Fibroblast of lung (primary cell): Measurements from ENCODE around the gene CD52. TPM values are rescaled to one million over a fixed set of nuclear protein-coding genes. Genes with fewer than 3 reads are reported as not detected.

Experiments used
- DNase-seq, 2 donors: peaks; one replicate each; pipeline versions ENCODE4 v3.0.0 to v3.0.0-alpha.2; 2010; ENCODE audit warnings: low read depth in 2 of 2
- H2AFZ ChIP-seq: 2 replicates; pipeline ENCODE4 v1.5.1; 2012; ENCODE audit warnings: low read length, control low read depth, inconsistent platforms
- H3K27ac ChIP-seq: 2 replicates; pipeline ENCODE4 v1.5.1; 2011; ENCODE audit warnings: low read length, control low read depth; ENCODE audit not compliant: insufficient read depth
- H3K27me3 ChIP-seq: 2 replicates; pipeline ENCODE4 v1.5.1; 2011; ENCODE audit warnings: mild to moderate bottlenecking, low read length; ENCODE audit not compliant: control insufficient read depth, insufficient read depth
- H3K36me3 ChIP-seq: 2 replicates; pipeline ENCODE4 v1.5.1; 2011; ENCODE audit warnings: low read length; ENCODE audit not compliant: control insufficient read depth, insufficient read depth
- H3K4me1 ChIP-seq: 2 replicates; pipeline ENCODE4 v1.5.1; 2011; ENCODE audit warnings: low read length; ENCODE audit not compliant: control insufficient read depth, insufficient read depth; ENCODE audit errors: extremely low read depth
- H3K4me2 ChIP-seq: 2 replicates; pipeline ENCODE4 v1.5.1; 2011; ENCODE audit warnings: low read length, control low read depth; ENCODE audit not compliant: insufficient read depth; ENCODE audit errors: extremely low read depth
- H3K4me3 ChIP-seq, 4 experiments: fragments of 200-600 bp in 1 of 4; sonication (generic) in 1 of 4; replicated peaks in 1 of 4; 2 replicates each; pipeline ENCODE4 v1.5.1; 2011 to 2016; ENCODE audit warnings: low read length in 4 of 4, low read depth in 3 of 4, mild to moderate bottlenecking in 3 of 4, control low read depth in 2 of 4, inconsistent platforms in 1 of 4, mixed read lengths in 1 of 4; ENCODE audit not compliant: insufficient read depth in 1 of 4; ENCODE audit errors: control extremely low read depth in 1 of 4
- H3K79me2 ChIP-seq: 2 replicates; pipeline ENCODE4 v1.5.1; 2012; ENCODE audit warnings: mild to moderate bottlenecking, low read length, inconsistent platforms; ENCODE audit not compliant: control insufficient read depth, insufficient read depth
- H3K9ac ChIP-seq: 2 replicates; pipeline ENCODE4 v1.5.1; 2011; ENCODE audit warnings: mild to moderate bottlenecking, low read length, control low read depth; ENCODE audit not compliant: insufficient read depth
- H3K9me3 ChIP-seq: 2 replicates; pipeline ENCODE4 v1.5.1; 2012; ENCODE audit warnings: low read depth, low read length; ENCODE audit not compliant: control insufficient read depth, insufficient read depth
- H4K20me1 ChIP-seq: 2 replicates; pipeline ENCODE4 v1.5.1; 2011; ENCODE audit warnings: low read length; ENCODE audit not compliant: control insufficient read depth, insufficient read depth; ENCODE audit errors: extremely low read depth
- CTCF ChIP-seq, 2 donors: IDR thresholded peaks in 1 of 2; conservative IDR thresholded peaks in 1 of 2; 1 replicate in 1 of 2; 2 replicates in 1 of 2; pipeline ENCODE4 v1.5.1; 2011 to 2012; ENCODE audit warnings: low read length in 2 of 2, control low read depth in 1 of 2, inconsistent platforms in 1 of 2, low read depth in 1 of 2, mild to moderate bottlenecking in 1 of 2
- EZH2 ChIP-seq: IDR thresholded peaks from 2 replicates; pipeline ENCODE4 v1.5.1; 2012; ENCODE audit warnings: low read length, control low read depth, mild to moderate bottlenecking; ENCODE audit errors: missing control alignments
- polyA plus RNA-seq, 2 donors: library from polyadenylated mRNA; depleted of rRNA in 1 of 2; stranded (reverse) in 1 of 2; unstranded in 1 of 2; fragments of >200 nt; gene quantifications; 2 replicates each; pipeline ENCODE4 v1.2.1, GENCODE V29; 2011 to 2012; ENCODE audit warnings: missing spikeins in 1 of 2
- total RNA-seq: library from RNA; depleted of rRNA; stranded (reverse); fragments of >200 nt; gene quantifications from 2 replicates; pipeline ENCODE4 v1.2.1, GENCODE V29; 2014

The CD52 gene
- total and polyA plus RNA-seq, 2 donors (not counting 1 experiment from before 2014, with no cell fraction given), result 0.31 TPM; not detected in 1

GRCh38 chr1:26361605-26362122 lies 43.9 kb downstream of the CD52 start:
- Histone ChIP-seq H3K79me2 (no peaks in the 10 kb centered on the region), H3K4me3 (no peak overlapping the region), H3K36me3 (no peaks in the 10 kb centered on the region), H3K27me3 (peaks cover 47% of the 10 kb centered on the region), H4K20me1 (no peaks in the 10 kb centered on the region), H3K9me3 (no peaks in the 10 kb centered on the region), H2AFZ (no peak overlapping the region), H3K9ac (no peak overlapping the region), H3K4me2 (no peak overlapping the region), H3K27ac (no peak overlapping the region), H3K4me1 (peaks cover 2% of the 10 kb centered on the region)
- no peak for TF ChIP-seq EZH2
- no peak for DNase-seq

GRCh38 chr1:26362331-26362730 lies 44.6 kb downstream of the CD52 start:
- Histone ChIP-seq H3K36me3 (no peaks in the 10 kb centered on the region), H3K4me3 (no peak overlapping the region), H2AFZ (no peak overlapping the region), H3K27me3 (peaks cover 47% of the 10 kb centered on the region), H3K27ac (no peak overlapping the region), H4K20me1 (no peaks in the 10 kb centered on the region), H3K9ac (no peak overlapping the region), H3K4me2 (no peak overlapping the region), H3K79me2 (no peaks in the 10 kb centered on the region), H3K9me3 (no peaks in the 10 kb centered on the region), H3K4me1 (peaks cover 2% of the 10 kb centered on the region)
- TF ChIP-seq EZH2 (no peak), CTCF (conservative IDR thresholded peaks at IDR 0.05 in 1 of 2, IDR thresholded peaks at IDR 0.05 in 1 of 2; ENCODE audit: low read depth in 1 of 2, low read length in 2 of 2) (no peak)
- DNase-seq, result no peak

GRCh38 chr1:26363549-26364448 lies 46.0 kb downstream of the CD52 start:
- Histone ChIP-seq H3K79me2 (no peaks in the 10 kb centered on the region), H4K20me1 (no peaks in the 10 kb centered on the region), H2AFZ (no peak overlapping the region), H3K4me3 (no peak overlapping the region), H3K27me3 (peaks cover 40% of the 10 kb centered on the region), H3K4me2 (no peak overlapping the region), H3K9ac (no peak overlapping the region), H3K27ac (no peak overlapping the region), H3K4me1 (peaks cover 2% of the 10 kb centered on the region), H3K9me3 (no peaks in the 10 kb centered on the region), H3K36me3 (no peaks in the 10 kb centered on the region)
- TF ChIP-seq CTCF (conservative IDR thresholded peaks at IDR 0.05 in 1 of 2, IDR thresholded peaks at IDR 0.05 in 1 of 2; ENCODE audit: low read depth in 1 of 2, low read length in 2 of 2), result peak; percentile 89 to 95
- TF ChIP-seq EZH2, result no peak
- DNase-seq, result peak; percentile 59 to 75
